H9 (cell line): ENCODE data around the gene TSPEAR. TPM values are rescaled to one million over a fixed set of nuclear protein-coding genes. Genes with fewer than 3 reads are reported as not detected.

ENCODE experiments used
- DNase-seq: peaks from one replicate; pipeline ENCODE4 v3.0.0-alpha.2; 2017
- H2AFZ ChIP-seq: one replicate; pipeline ENCODE4 v1.6.1; 2013; ENCODE audit warnings: mild to moderate bottlenecking, low read length, control low read depth, moderate library complexity
- H2AK5ac ChIP-seq: 2 replicates; pipeline ENCODE4 v1.6.1; 2013; ENCODE audit warnings: low read length, control low read depth, mixed read lengths; ENCODE audit not compliant: insufficient read length
- H2BK120ac ChIP-seq: one replicate; pipeline ENCODE4 v1.6.1; 2013; ENCODE audit warnings: low read depth, mild to moderate bottlenecking, low read length, control low read depth, inconsistent platforms; ENCODE audit not compliant: poor library complexity, severe bottlenecking
- H2BK12ac ChIP-seq: 2 replicates; pipeline ENCODE4 v1.6.1; 2013; ENCODE audit warnings: low read length, control low read depth, mixed read lengths, low read depth; ENCODE audit not compliant: insufficient read length
- H2BK15ac ChIP-seq: 2 replicates; pipeline ENCODE4 v1.6.1; 2013; ENCODE audit warnings: low read depth, low read length, control low read depth
- H2BK20ac ChIP-seq: one replicate; pipeline ENCODE4 v1.6.1; 2013; ENCODE audit warnings: low read depth, mild to moderate bottlenecking, low read length, control low read depth, inconsistent platforms; ENCODE audit not compliant: poor library complexity, severe bottlenecking
- H2BK5ac ChIP-seq: 2 replicates; pipeline ENCODE4 v1.6.1; 2013; ENCODE audit warnings: low read length, control low read depth, mixed read lengths; ENCODE audit not compliant: insufficient read length
- H3K14ac ChIP-seq: 2 replicates; pipeline ENCODE4 v1.6.1; 2013; ENCODE audit warnings: low read length, control low read depth; ENCODE audit not compliant: insufficient read depth
- H3K18ac ChIP-seq: 2 replicates; pipeline ENCODE4 v1.6.1; 2013; ENCODE audit warnings: low read depth, mild to moderate bottlenecking, mixed read lengths, low read length, control low read depth; ENCODE audit not compliant: insufficient read length
- H3K23ac ChIP-seq: 2 replicates; pipeline ENCODE4 v1.6.1; 2013; ENCODE audit warnings: low read length, control low read depth, mixed read lengths, low read depth; ENCODE audit not compliant: insufficient read length
- H3K23me2 ChIP-seq: 2 replicates; pipeline ENCODE4 v1.6.1; 2013; ENCODE audit warnings: low read depth, mild to moderate bottlenecking, mixed read lengths, low read length, control low read depth; ENCODE audit not compliant: insufficient read length, poor library complexity, severe bottlenecking
- H3K27ac ChIP-seq: 2 replicates; pipeline ENCODE4 v1.5.1; 2013; ENCODE audit warnings: low read length, control low read depth, mixed read lengths, low read depth; ENCODE audit not compliant: insufficient read length
- H3K27me3 ChIP-seq: 2 replicates; pipeline ENCODE4 v1.6.1; 2013; ENCODE audit warnings: low read length, control low read depth, inconsistent platforms; ENCODE audit not compliant: insufficient read depth
- H3K4ac ChIP-seq: 2 replicates; pipeline ENCODE4 v1.6.1; 2013; ENCODE audit warnings: low read depth, mild to moderate bottlenecking, control low read depth, inconsistent platforms, low read length, moderate library complexity
- H3K4me1 ChIP-seq: 2 replicates; pipeline ENCODE4 v1.6.1; 2013; ENCODE audit warnings: low read length, control low read depth, inconsistent platforms; ENCODE audit not compliant: insufficient read depth
- H3K4me2 ChIP-seq: 2 replicates; pipeline ENCODE4 v1.6.1; 2013; ENCODE audit warnings: low read length, control low read depth, mixed read lengths; ENCODE audit not compliant: insufficient read length, insufficient read depth
- H3K56ac ChIP-seq: 2 replicates; pipeline ENCODE4 v1.6.1; 2013; ENCODE audit warnings: low read depth, mild to moderate bottlenecking, mixed read lengths, low read length, control low read depth; ENCODE audit not compliant: insufficient read length
- H3K79me1 ChIP-seq: 2 replicates; pipeline ENCODE4 v1.6.1; 2013; ENCODE audit warnings: low read depth, mild to moderate bottlenecking, moderate library complexity, low read length, control low read depth, inconsistent platforms; ENCODE audit not compliant: insufficient read depth, poor library complexity, severe bottlenecking
- H3K79me2 ChIP-seq: 2 replicates; pipeline ENCODE4 v1.6.1; 2013; ENCODE audit warnings: low read length, control low read depth, inconsistent platforms; ENCODE audit not compliant: insufficient read depth
- H3K9ac ChIP-seq: 2 replicates; pipeline ENCODE4 v1.6.1; 2013; ENCODE audit warnings: low read length, control low read depth, mixed read lengths; ENCODE audit not compliant: insufficient read length; ENCODE audit errors: extremely low read depth
- H3K9me3 ChIP-seq: one replicate; pipeline ENCODE4 v1.6.1; 2013; ENCODE audit warnings: low read depth, low read length, inconsistent platforms; ENCODE audit not compliant: control insufficient read depth
- H3T11ph ChIP-seq: one replicate; pipeline ENCODE4 v1.6.1; 2013; ENCODE audit warnings: mild to moderate bottlenecking, low read length, control low read depth, inconsistent platforms
- H4K20me1 ChIP-seq: one replicate; pipeline ENCODE4 v1.6.1; 2013; ENCODE audit not compliant: control insufficient read depth, insufficient read length, insufficient read depth
- H4K5ac ChIP-seq: 2 replicates; pipeline ENCODE4 v1.6.1; 2013; ENCODE audit warnings: low read depth, mild to moderate bottlenecking, mixed read lengths, low read length, control low read depth; ENCODE audit not compliant: insufficient read length
- H4K8ac ChIP-seq: replicated peaks from 2 replicates; pipeline ENCODE4 v1.6.1; 2013; ENCODE audit warnings: low read length, control low read depth, mixed read lengths, low read depth; ENCODE audit not compliant: insufficient read length
- H4K91ac ChIP-seq: 2 replicates; pipeline ENCODE4 v1.6.1; 2013; ENCODE audit warnings: low read depth, mild to moderate bottlenecking, moderate library complexity, mixed read lengths, low read length, control low read depth; ENCODE audit not compliant: insufficient read length
- H3K27ac Mint-ChIP-seq, 3 experiments: 2 replicates in 2 of 3; 3 replicates in 1 of 3; pipeline ENCODE4 v1.8.0; 2020 to 2021; ENCODE audit warnings: mixed read lengths in 3 of 3, mild to moderate bottlenecking in 1 of 3, moderate library complexity in 1 of 3
- H3K27me3 Mint-ChIP-seq: 2 replicates; pipeline ENCODE4 v1.8.0; 2021; ENCODE audit warnings: low read depth, mild to moderate bottlenecking, moderate library complexity, mixed read lengths
- H3K36me3 Mint-ChIP-seq, 3 experiments: 2 replicates in 2 of 3; 3 replicates in 1 of 3; pipeline ENCODE4 v1.8.0; 2020 to 2021; ENCODE audit warnings: low read depth in 3 of 3, mixed read lengths in 3 of 3; ENCODE audit not compliant: insufficient read depth in 1 of 3
- H3K4me1 Mint-ChIP-seq, 2 experiments: 2 replicates each; pipeline ENCODE4 v1.8.0; 2020; ENCODE audit warnings: mixed read lengths in 2 of 2
- H3K4me3 Mint-ChIP-seq, 2 experiments: 2 replicates in 1 of 2; 3 replicates in 1 of 2; pipeline ENCODE4 v1.8.0; 2020 to 2021; ENCODE audit warnings: mild to moderate bottlenecking in 2 of 2, mixed read lengths in 2 of 2, moderate library complexity in 1 of 2
- H3K9me3 Mint-ChIP-seq, 2 experiments: 2 replicates in 1 of 2; 3 replicates in 1 of 2; pipeline ENCODE4 v1.8.0; 2020; ENCODE audit warnings: mild to moderate bottlenecking in 2 of 2, mixed read lengths in 2 of 2, moderate library complexity in 1 of 2
- WGBS: extraction: QIAGEN DNeasy Blood & Tissue Kit; methylation state at CpG from one replicate; pipeline ENCODE4 v1.1.7; 2013; ENCODE audit warnings: missing lambda C conversion rate, low lambda C conversion rate, mixed read lengths; ENCODE audit not compliant: insufficient read length; ENCODE audit errors: extremely low coverage; 5-methylcytosine and 5-hydroxymethylcytosine counted together
- total RNA-seq: library from RNA; stranded (reverse); gene quantifications from 2 replicates; pipeline ENCODE4 v1.2.1, GENCODE V29; 2021
- TF ChIP-seq, protein P1 (sequence below): fragments of 200-600 bp; sonication (generic); conservative IDR thresholded peaks from 3 replicates; pipeline ENCODE4 v1.8.0; 2021; ENCODE audit warnings: antibody characterized with exemption, mild to moderate bottlenecking

Gene TSPEAR
- total RNA-seq, 1 experiment from 2014 or later = 1.3 TPM

DNA sequence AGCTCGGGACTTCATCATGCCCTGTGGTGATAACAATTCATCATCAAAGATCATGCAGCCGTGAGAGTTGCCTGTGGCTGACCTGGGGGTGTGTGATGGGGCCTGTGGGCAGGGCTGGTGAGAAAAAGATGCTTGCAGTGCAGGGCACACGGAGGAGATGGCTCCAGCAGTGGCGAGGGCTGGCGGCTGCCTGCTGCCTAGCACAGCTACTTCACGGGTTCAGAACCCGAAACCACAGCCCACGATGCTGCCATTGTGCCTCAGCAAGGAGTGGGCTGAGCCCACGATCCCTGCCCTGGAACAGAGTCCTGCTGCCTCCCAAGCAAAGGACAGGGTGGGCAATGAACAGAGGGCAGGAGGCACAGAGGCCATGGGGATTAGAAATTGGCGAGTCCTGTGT lies 85.1 kb downstream of the TSPEAR start:
- no peak overlapping the region for H3K9ac ChIP-seq

More for the DNA sequence above, 85.1 kb downstream of the TSPEAR start:
- DNase-seq = no peak
- Mint-ChIP-seq H3K27ac (no peak overlapping the region), H3K4me3 (no peak overlapping the region), H3K36me3 (peaks cover 11 to 28% (median 16%) of the 10 kb centered on the region in 3 experiments; a peak in 6 of 7 replicates), H3K9me3 (peaks cover 36 to 37% of the 10 kb centered on the region in 2 experiments), H3K4me1 (peaks cover 3 to 7% of the 10 kb centered on the region in 2 experiments; a peak in 2 of 4 replicates), H3K27me3 (peaks cover 7% of the 10 kb centered on the region)
- Histone ChIP-seq H3K23me2 (no peaks in the 10 kb centered on the region), H4K20me1 (no peaks in the 10 kb centered on the region), H2BK15ac (no peak overlapping the region), H2AK5ac (no peak overlapping the region), H3K56ac (no peak overlapping the region), H3K27me3 (no peaks in the 10 kb centered on the region), H3K4me2 (no peak overlapping the region), H2BK5ac (no peak overlapping the region), H3K4ac (no peak overlapping the region), H3K79me1 (no peaks in the 10 kb centered on the region), H3T11ph (no peak overlapping the region), H2BK120ac (no peak overlapping the region), H3K79me2 (no peaks in the 10 kb centered on the region), H3K23ac (no peak overlapping the region), H4K91ac (no peak overlapping the region), H3K14ac (no peak overlapping the region), H2AFZ (no peak overlapping the region), H3K27ac (no peak overlapping the region), H3K4me1 (no peaks in the 10 kb centered on the region), H3K18ac (no peak overlapping the region), H2BK12ac (no peak overlapping the region), H4K8ac (no peak overlapping the region), H2BK20ac (no peak overlapping the region), H4K5ac (no peak overlapping the region), H3K9me3 (no peaks in the 10 kb centered on the region)
- TF ChIP-seq, protein P1, sequence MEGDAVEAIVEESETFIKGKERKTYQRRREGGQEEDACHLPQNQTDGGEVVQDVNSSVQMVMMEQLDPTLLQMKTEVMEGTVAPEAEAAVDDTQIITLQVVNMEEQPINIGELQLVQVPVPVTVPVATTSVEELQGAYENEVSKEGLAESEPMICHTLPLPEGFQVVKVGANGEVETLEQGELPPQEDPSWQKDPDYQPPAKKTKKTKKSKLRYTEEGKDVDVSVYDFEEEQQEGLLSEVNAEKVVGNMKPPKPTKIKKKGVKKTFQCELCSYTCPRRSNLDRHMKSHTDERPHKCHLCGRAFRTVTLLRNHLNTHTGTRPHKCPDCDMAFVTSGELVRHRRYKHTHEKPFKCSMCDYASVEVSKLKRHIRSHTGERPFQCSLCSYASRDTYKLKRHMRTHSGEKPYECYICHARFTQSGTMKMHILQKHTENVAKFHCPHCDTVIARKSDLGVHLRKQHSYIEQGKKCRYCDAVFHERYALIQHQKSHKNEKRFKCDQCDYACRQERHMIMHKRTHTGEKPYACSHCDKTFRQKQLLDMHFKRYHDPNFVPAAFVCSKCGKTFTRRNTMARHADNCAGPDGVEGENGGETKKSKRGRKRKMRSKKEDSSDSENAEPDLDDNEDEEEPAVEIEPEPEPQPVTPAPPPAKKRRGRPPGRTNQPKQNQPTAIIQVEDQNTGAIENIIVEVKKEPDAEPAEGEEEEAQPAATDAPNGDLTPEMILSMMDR = no peak
- WGBS = no CpG with 5 or more reads among the region's 10 CpGs
